Lower lobe of right lung (tissue), 2 donors: ENCODE measurements around the gene AK9. TPM values are rescaled to one million over a fixed set of nuclear protein-coding genes. Genes with fewer than 3 reads are reported as not detected.

Experiments used
- ATAC-seq, 2 donors: fragments of 200-7000 bp; cut with Tn5 transposase; one replicate each; pipeline ENCODE4 v1.9.1; 2020 to 2022; ENCODE audit warnings: mild to moderate bottlenecking in 2 of 2, moderate library complexity in 2 of 2
- DNase-seq: peaks from one replicate; pipeline ENCODE4 v3.0.0-alpha.2; 2020
- H3K27ac ChIP-seq: fragments of 200-600 bp; one replicate; pipeline ENCODE4 v1.8.0; 2022
- H3K27me3 ChIP-seq: fragments of 200-600 bp; one replicate; pipeline ENCODE4 v1.8.0; 2022; ENCODE audit warnings: low read depth
- H3K36me3 ChIP-seq: fragments of 200-600 bp; one replicate; pipeline ENCODE4 v1.8.0; 2022; ENCODE audit warnings: mild to moderate bottlenecking
- H3K4me1 ChIP-seq: fragments of 200-600 bp; one replicate; pipeline ENCODE4 v1.8.0; 2022
- H3K4me3 ChIP-seq: fragments of 200-600 bp; one replicate; pipeline ENCODE4 v1.8.0; 2022; ENCODE audit warnings: mild to moderate bottlenecking
- H3K9me3 ChIP-seq: fragments of 200-600 bp; one replicate; pipeline ENCODE4 v1.8.0; 2022
- intact Hi-C: fragments of 100-400 bp; cut with DNase I; formaldehyde crosslinking; loops from one replicate; pipeline ENCODE4 v1.11.0; 2022
- total RNA-seq: library from RNA; stranded (reverse); fragmentation: NEBNext Ultra II Directional; extraction: Animal tissue kit (Norgen Biotek cat#: 25700); gene quantifications from one replicate; pipeline ENCODE4 v1.2.1, GENCODE V29; 2021
- TF ChIP-seq, protein P1 (sequence below): fragments of 200-600 bp; IDR thresholded peaks from one replicate; pipeline ENCODE4 v1.8.0; 2022; ENCODE audit warnings: antibody characterized with exemption, mild to moderate bottlenecking
- donor health status: DM: no; HTN: yes; CAD: no; lungs with severe emphysema.

Gene AK9
- total RNA-seq, 1 donor from 2014 or later = 13.9 TPM

DNA sequence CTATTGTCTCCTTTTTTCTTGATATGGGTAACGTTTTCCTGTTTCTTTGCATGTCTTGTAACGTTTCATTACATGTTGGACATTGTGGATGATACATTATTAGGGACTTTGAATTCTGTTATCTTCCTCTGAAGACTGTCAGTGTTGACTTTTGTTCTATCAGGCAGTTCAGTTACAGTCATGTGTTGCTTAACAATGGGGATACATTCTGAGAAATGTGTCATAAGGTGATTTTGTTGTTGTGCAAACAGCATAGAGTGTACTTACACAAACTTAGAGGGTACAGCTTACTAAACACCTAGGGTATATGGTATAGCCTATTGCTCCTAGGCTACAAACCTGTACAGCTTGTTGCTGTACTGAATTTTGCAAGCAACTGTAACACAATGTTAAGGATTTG is 64.7 kb downstream of the AK9 start:
- Histone ChIP-seq H3K9me3 (peaks cover 7% of the 10 kb centered on the region), H3K4me1 (no peaks in the 10 kb centered on the region), H3K27ac (no peak overlapping the region), H3K36me3 (no peaks in the 10 kb centered on the region), H3K27me3 (no peaks in the 10 kb centered on the region), H3K4me3 (no peak overlapping the region)
- TF ChIP-seq, protein P1, sequence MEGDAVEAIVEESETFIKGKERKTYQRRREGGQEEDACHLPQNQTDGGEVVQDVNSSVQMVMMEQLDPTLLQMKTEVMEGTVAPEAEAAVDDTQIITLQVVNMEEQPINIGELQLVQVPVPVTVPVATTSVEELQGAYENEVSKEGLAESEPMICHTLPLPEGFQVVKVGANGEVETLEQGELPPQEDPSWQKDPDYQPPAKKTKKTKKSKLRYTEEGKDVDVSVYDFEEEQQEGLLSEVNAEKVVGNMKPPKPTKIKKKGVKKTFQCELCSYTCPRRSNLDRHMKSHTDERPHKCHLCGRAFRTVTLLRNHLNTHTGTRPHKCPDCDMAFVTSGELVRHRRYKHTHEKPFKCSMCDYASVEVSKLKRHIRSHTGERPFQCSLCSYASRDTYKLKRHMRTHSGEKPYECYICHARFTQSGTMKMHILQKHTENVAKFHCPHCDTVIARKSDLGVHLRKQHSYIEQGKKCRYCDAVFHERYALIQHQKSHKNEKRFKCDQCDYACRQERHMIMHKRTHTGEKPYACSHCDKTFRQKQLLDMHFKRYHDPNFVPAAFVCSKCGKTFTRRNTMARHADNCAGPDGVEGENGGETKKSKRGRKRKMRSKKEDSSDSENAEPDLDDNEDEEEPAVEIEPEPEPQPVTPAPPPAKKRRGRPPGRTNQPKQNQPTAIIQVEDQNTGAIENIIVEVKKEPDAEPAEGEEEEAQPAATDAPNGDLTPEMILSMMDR = no peak
- DNase-seq (no peak), ATAC-seq (no peak)
- intact Hi-C loops = no loop called here

DNA sequence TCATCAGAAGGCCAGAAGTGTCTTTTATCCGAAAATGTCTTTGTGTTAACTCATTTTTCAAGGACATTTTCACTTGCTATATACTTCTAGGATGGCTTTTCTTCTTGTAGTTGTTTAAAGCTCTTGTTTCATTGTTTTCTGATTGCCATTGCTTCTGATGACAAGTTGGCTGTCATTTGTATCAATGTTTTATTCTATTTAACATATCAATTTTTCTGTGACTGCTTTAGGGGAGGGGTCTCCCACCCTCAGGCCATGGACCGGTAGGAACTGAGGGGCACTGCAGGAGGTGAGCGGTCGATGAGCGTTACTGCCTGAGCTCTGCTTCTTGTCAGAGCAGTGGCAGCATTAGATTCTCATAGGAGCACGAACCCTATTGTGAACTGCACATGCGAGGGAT is 65.8 kb downstream of the AK9 start:
- ATAC-seq (no peak), DNase-seq (no peak)
- no peak overlapping the region for H3K27ac ChIP-seq
- no peaks in the 10 kb centered on the region for H3K4me1 ChIP-seq
- H3K4me3 ChIP-seq = no peak overlapping the region
- H3K9me3 ChIP-seq = peaks cover 7% of the 10 kb centered on the region
- H3K27me3 ChIP-seq = no peaks in the 10 kb centered on the region
- TF ChIP-seq, protein P1 = no peak
- H3K36me3 ChIP-seq = no peaks in the 10 kb centered on the region
- intact Hi-C loops = no loop called here

DNA sequence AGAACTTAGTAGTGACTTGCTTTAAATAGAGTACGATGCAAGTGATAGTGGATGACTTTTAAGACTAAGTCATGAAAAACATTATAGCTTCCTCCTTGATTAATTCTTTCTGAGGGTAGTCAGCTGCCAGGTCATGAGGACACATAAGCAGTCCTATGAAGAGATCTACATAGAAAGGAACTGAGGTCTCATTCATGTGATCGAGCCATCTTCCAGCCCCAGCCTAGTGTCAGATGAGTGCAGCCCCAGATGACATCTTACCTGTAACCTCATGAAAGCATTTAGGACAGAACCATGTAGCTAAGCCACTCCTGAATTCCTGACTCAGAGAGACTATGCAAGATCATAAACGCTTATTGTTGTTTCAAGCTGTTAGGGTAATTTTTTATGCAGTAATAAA is 67.7 kb downstream of the AK9 start:
- intact Hi-C loops = no loop called here
- H3K4me1 ChIP-seq = no peaks in the 10 kb centered on the region
- H3K9me3 ChIP-seq = peaks cover 7% of the 10 kb centered on the region
- H3K27ac ChIP-seq = no peak overlapping the region
- no peaks in the 10 kb centered on the region for H3K36me3 ChIP-seq
- DNase-seq = no peak
- ATAC-seq = no peak
- H3K27me3 ChIP-seq = no peaks in the 10 kb centered on the region
- TF ChIP-seq, protein P1 = no peak
- no peak overlapping the region for H3K4me3 ChIP-seq

DNA sequence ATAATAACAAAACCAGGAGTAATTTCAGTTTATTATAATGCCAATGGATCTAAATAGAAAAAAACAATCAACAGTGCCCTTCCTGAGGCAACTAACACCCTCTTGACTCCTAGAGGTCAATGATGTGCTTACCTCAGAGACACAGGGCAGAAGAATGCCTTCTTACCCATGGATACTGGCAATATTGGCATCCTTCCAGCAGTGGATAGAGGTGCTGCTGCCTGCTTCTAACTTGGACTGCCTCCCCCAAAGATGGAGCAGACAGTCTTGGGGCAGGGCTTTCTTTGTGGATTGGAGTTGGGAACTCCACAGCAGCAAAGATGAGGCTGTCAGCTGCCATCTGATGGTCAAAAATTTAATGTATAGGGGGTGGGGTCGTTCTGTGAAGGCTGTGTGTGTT is 78.7 kb downstream of the AK9 start:
- Histone ChIP-seq H3K27me3 (no peaks in the 10 kb centered on the region), H3K36me3 (no peaks in the 10 kb centered on the region), H3K27ac (no peak overlapping the region), H3K9me3 (no peaks in the 10 kb centered on the region), H3K4me1 (no peaks in the 10 kb centered on the region), H3K4me3 (no peak overlapping the region)
- TF ChIP-seq, protein P1 = no peak
- DNase-seq (no peak), ATAC-seq (no peak)
- intact Hi-C loops = no loop called here

DNA sequence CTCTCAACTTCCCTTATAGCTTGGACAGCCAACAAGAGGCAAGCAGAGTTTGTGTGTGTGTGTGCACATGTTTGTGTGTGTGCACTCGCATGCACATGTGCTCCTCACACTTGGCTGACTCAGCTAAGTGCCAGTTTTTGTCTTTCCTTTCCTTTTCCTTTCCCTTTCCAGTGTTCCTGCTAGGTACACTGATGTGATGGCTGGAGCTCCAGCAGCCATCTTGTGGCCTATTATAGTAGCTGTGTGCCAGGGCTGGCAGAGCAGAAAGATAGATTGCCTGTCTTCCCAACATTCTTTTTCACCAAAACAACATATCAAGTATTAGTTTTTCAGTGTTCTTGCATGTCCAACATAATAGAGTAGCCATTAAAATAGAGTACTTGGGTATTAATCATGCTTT is 79.5 kb downstream of the AK9 start:
- DNase-seq (no peak), ATAC-seq (no peak)
- H3K9me3 ChIP-seq = no peaks in the 10 kb centered on the region
- no peak overlapping the region for H3K4me3 ChIP-seq
- intact Hi-C loops = no loop called here
- no peaks in the 10 kb centered on the region for H3K27me3 ChIP-seq
- TF ChIP-seq, protein P1 = no peak
- H3K36me3 ChIP-seq = no peaks in the 10 kb centered on the region
- no peak overlapping the region for H3K27ac ChIP-seq
- no peaks in the 10 kb centered on the region for H3K4me1 ChIP-seq

DNA sequence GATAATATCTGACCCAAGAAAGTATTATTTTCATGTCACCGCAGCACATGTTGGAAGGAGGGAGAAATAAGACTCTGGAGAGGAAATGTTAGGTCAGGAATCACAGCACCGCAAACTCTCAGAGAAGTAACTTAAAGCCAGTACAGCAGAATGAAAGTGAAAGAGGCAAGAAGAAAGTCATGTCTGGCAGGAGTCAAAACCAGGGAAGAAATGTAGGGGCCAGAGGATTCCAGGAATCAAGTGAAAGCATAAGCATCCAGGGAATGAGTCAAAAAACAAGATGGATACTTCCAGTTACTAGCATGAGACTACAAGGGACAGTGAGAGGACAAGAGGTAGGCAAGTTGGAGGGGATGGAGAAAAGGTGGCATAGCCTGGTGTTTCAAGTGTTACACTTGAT is 80.4 kb downstream of the AK9 start:
- Histone ChIP-seq H3K27me3 (no peaks in the 10 kb centered on the region), H3K36me3 (no peaks in the 10 kb centered on the region), H3K4me3 (no peak overlapping the region), H3K27ac (no peak overlapping the region), H3K4me1 (no peaks in the 10 kb centered on the region), H3K9me3 (no peaks in the 10 kb centered on the region)
- TF ChIP-seq, protein P1 = no peak
- intact Hi-C loops = no loop called here
- ATAC-seq (no peak), DNase-seq (no peak)
